Gastrocnemius medialis (tissue), 4 donors: ENCODE data around the gene BRF1. TPM values are rescaled to one million over a fixed set of nuclear protein-coding genes. Genes with fewer than 3 reads are reported as not detected.
A peak's percentile ranks its signal among the peaks of the same experiment; 100 is the strongest.

Experiments used
- ATAC-seq, 2 donors: fragments of 150-250 bp; one replicate each; pipeline ENCODE4 v1.9.1; 2016
- DNase-seq, 2 donors: peaks; one replicate each; pipeline ENCODE4 v3.0.0-alpha.2; 2019
- H3K27ac ChIP-seq, 4 donors: fragments of 200-600 bp; sonication (generic); 1 replicate in 1 of 4; 2 replicates in 3 of 4; pipeline ENCODE4 v1.5.1; 2016 to 2018; ENCODE audit warnings: mild to moderate bottlenecking in 2 of 4, moderate library complexity in 1 of 4
- H3K27me3 ChIP-seq, 3 donors: fragments of 200-600 bp; sonication (generic) in 2 of 3; 1 replicate in 1 of 3; 2 replicates in 2 of 3; pipeline versions ENCODE4 v1.5.1 to v1.6.0; 2016 to 2019; ENCODE audit warnings: mild to moderate bottlenecking in 1 of 3, moderate library complexity in 1 of 3
- H3K36me3 ChIP-seq, 2 donors: fragments of 200-600 bp; sonication (generic) in 1 of 2; one replicate each; pipeline ENCODE4 v1.5.1; 2017 to 2018
- H3K4me1 ChIP-seq, 2 donors: fragments of 200-600 bp; sonication (generic) in 1 of 2; one replicate each; pipeline ENCODE4 v1.5.1; 2016 to 2017; ENCODE audit warnings: mild to moderate bottlenecking in 2 of 2
- H3K4me3 ChIP-seq, 4 donors: fragments of 200-600 bp; sonication (generic) in 3 of 4; 1 replicate in 1 of 4; 2 replicates in 3 of 4; pipeline ENCODE4 v1.5.1; 2016 to 2019; ENCODE audit warnings: mild to moderate bottlenecking in 2 of 4
- H3K9me3 ChIP-seq, 3 donors: fragments of 200-600 bp; sonication (generic) in 2 of 3; 1 replicate in 1 of 3; 2 replicates in 2 of 3; pipeline ENCODE4 v1.5.1; 2016 to 2019
- POLR2A ChIP-seq, 2 donors: fragments of 450-650 bp; IDR thresholded peaks; one replicate each; pipeline ENCODE4 v1.6.1; 2017; ENCODE audit warnings: antibody characterized with exemption in 2 of 2, mild to moderate bottlenecking in 2 of 2, moderate library complexity in 2 of 2
- in situ Hi-C, 4 donors: fragments of 200-750 bp; cut with MboI; loops; one replicate each; pipeline versions ENCODE4 v1.15.0 to v1.8.0; 2017; ENCODE audit warnings: low sequenced_read_pairs in 4 of 4
- intact Hi-C: fragments of 100-400 bp; cut with DNase I; formaldehyde crosslinking; loops from one replicate; pipeline ENCODE4 v1.15.1; 2023; ENCODE audit warnings: low total_unique reads
- total RNA-seq, 4 donors: library from RNA; depleted of rRNA; stranded (reverse); fragments of >200 nt; gene quantifications; one replicate each; pipeline versions ENCODE4 v1.1.0 to v1.2.3, GENCODE V29; 2016
- TF ChIP-seq, protein P1 (sequence below), 5 experiments: fragments of 450-650 bp in 3 of 5; fragments of 200-600 bp in 2 of 5; sonication (generic) in 2 of 5; IDR thresholded peaks in 4 of 5; conservative IDR thresholded peaks in 1 of 5; 1 replicate in 4 of 5; 2 replicates in 1 of 5; pipeline ENCODE4 v1.5.1; 2016 to 2019; ENCODE audit warnings: antibody characterized with exemption in 5 of 5, mild to moderate bottlenecking in 3 of 5, moderate library complexity in 3 of 5

Gene BRF1
- total RNA-seq, 4 donors from 2014 or later: 19.5 to 27.4 (median 21.4) TPM

DNA sequence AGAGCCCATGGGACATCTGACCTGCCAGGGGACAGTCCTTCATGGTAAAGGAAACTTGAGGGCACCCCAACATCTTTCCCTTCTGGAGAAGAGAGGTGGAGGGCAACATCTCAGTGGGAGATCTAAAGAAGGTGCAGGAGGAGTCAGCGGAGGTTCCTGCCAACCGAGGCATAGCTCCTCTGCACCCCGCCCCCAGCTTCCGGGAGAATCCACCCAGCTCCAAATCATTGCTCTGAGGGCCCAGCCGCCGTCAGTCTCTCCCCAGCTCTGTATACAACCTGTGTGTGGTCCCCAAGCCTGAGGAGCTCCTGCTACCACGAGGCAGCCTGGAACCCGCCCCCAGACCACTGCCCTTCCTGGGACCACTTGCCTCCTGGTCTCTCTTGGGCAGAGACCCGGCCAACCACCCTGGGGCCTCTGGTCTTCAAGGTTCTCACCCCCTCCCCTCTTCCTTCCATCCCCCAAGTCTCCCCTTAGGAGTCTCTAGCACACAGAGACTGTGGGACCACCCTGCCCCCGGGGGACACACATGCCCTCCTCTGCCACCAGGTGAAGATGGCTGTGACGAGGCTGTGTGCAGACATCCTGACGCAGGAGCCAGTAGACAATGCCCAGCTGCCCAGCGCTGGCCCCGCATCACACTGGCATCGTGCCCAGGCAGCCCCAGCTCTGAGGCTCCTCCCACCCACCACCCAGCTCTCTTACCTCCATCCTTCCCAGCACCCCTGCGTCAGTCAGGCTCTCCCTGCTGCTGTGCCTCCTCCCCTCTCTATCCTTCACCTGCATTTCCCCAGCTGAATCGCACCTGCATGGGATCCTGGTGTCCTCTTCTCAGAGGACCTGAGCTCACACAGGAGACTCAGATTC, 106.7 kb downstream of the BRF1 start:
- in situ Hi-C loops: no loop called here
- intact Hi-C loops: no loop called here
- Histone ChIP-seq H3K4me1 (peaks cover 13 to 17% of the 10 kb centered on the region in 2 donors), H3K27ac (peak overlapping the region in 3 of 4 donors; percentile 73 to 74 (median 74)), H3K4me3 (no peak overlapping the region), H3K27me3 (peaks cover 25 to 37% (median 35%) of the 10 kb centered on the region in 3 donors), H3K9me3 (no peaks in the 10 kb centered on the region), H3K36me3 (no peaks in the 10 kb centered on the region)
- DNase-seq (no peak), ATAC-seq (no peak)
- TF ChIP-seq, protein P1, sequence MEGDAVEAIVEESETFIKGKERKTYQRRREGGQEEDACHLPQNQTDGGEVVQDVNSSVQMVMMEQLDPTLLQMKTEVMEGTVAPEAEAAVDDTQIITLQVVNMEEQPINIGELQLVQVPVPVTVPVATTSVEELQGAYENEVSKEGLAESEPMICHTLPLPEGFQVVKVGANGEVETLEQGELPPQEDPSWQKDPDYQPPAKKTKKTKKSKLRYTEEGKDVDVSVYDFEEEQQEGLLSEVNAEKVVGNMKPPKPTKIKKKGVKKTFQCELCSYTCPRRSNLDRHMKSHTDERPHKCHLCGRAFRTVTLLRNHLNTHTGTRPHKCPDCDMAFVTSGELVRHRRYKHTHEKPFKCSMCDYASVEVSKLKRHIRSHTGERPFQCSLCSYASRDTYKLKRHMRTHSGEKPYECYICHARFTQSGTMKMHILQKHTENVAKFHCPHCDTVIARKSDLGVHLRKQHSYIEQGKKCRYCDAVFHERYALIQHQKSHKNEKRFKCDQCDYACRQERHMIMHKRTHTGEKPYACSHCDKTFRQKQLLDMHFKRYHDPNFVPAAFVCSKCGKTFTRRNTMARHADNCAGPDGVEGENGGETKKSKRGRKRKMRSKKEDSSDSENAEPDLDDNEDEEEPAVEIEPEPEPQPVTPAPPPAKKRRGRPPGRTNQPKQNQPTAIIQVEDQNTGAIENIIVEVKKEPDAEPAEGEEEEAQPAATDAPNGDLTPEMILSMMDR (IDR thresholded peaks at IDR 0.05 in 4 of 5, conservative IDR thresholded peaks at IDR 0.05 in 1 of 5): no peak
- TF ChIP-seq POLR2A (IDR thresholded peaks at IDR 0.05): no peak

DNA sequence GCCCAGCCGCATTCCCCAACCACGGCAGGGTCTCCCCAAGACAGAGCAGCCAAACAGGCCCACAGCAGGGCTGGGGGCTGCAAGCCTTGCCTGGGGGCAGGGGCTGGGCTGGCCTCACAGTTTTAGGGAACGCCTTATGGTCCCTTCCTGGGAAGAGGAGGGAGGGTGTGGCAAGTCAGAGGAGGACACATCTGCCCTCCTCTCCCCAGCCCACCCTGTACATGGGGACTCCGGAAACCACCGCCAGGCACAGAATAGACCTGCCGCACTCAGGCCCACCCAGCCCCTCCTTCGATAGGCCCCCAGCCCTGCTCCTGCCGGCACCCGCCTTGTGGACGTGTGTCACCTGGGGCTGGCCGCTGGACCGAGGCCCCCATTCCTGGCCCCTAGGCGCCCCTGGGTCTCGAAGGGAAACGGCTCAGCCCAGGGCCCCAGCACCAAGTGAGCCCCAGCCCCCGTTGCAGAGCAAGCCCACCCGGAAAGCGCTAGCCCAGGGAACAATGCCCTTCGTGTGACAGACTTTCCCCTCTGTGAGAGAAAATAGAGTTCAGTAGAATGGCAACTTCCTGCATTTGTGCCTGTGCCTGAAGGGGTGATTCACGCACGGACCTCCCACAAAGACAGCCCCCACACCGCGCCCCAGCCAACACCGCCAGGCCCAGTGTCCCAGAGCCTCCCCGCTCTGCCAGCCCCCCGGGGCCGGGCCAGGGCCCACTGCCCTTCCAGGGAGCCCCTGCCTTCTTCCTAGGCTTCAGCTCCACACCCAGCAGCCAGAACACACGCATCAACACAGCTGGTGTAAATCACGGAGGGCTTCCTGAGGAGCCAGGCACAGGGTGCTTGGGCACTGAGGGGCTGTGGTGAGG, 107.7 kb downstream of the BRF1 start:
- Histone ChIP-seq H3K27ac (peak overlapping the region; percentile 18 to 73 (median 64)), H3K27me3 (peaks cover 22 to 37% (median 32%) of the 10 kb centered on the region in 3 donors), H3K4me1 (peaks cover 11 to 17% of the 10 kb centered on the region in 2 donors), H3K9me3 (no peaks in the 10 kb centered on the region), H3K36me3 (no peaks in the 10 kb centered on the region), H3K4me3 (peak overlapping the region in 1 of 4 donors; percentile 13)
- no peak for DNase-seq
- ATAC-seq: peak; percentile 20 to 28
- intact Hi-C loops: no loop called here
- TF ChIP-seq POLR2A (IDR thresholded peaks at IDR 0.05): no peak
- TF ChIP-seq, protein P1 (IDR thresholded peaks at IDR 0.05 in 4 of 5, conservative IDR thresholded peaks at IDR 0.05 in 1 of 5): no peak
- in situ Hi-C loops: no loop called here

GRCh38 chr14:105187935-105188524, 112.8 kb downstream of the BRF1 start:
- Histone ChIP-seq H3K4me1 (no peaks in the 10 kb centered on the region), H3K4me3 (no peak overlapping the region), H3K36me3 (no peaks in the 10 kb centered on the region), H3K27me3 (no peaks in the 10 kb centered on the region), H3K27ac (no peak overlapping the region), H3K9me3 (no peaks in the 10 kb centered on the region)
- TF ChIP-seq, protein P1 (IDR thresholded peaks at IDR 0.05 in 4 of 5, conservative IDR thresholded peaks at IDR 0.05 in 1 of 5): peak in 2 of 5 experiments; percentile 29 to 33
- TF ChIP-seq POLR2A (IDR thresholded peaks at IDR 0.05): no peak
- intact Hi-C loops: no loop called here
- in situ Hi-C loops: no loop called here
- DNase-seq (no peak), ATAC-seq (no peak)

- in situ Hi-C loops (no loop called here), intact Hi-C loops (no loop called here)
- ATAC-seq (no peak), DNase-seq (no peak)
- Histone ChIP-seq H3K27me3 (no peaks in the 10 kb centered on the region), H3K9me3 (no peaks in the 10 kb centered on the region), H3K27ac (no peak overlapping the region), H3K36me3 (no peaks in the 10 kb centered on the region), H3K4me1 (peaks cover 0 to 3% of the 10 kb centered on the region in 2 donors), H3K4me3 (no peak overlapping the region)
- no peak for TF ChIP-seq POLR2A (IDR thresholded peaks at IDR 0.05)
- TF ChIP-seq, protein P1 (IDR thresholded peaks at IDR 0.05 in 4 of 5, conservative IDR thresholded peaks at IDR 0.05 in 1 of 5): no peak
Measured at GRCh38 chr14:105187116-105187515, 113.7 kb downstream of the BRF1 start.
